Measurements from ENCODE around the gene TMEM91.
"Not testable (repeated sequence)": the region's sequence is repeated elsewhere in the genome, so short reads cannot be mapped to it uniquely, and the experiment has no call there.

Gene TMEM91

GRCh38 chr19:41359741-41360140 lies 16.6 kb upstream of the TMEM91 start:
- H3K27me3 Mint-ChIP-seq, result no peaks in the 10 kb centered on the region
- H3K4me1 Mint-ChIP-seq, result peaks cover 72% of the 10 kb centered on the region
- CTCF ChIA-PET, result no interaction called here
- H3K4me3 Mint-ChIP-seq, result no peak overlapping the region
- H3K9me3 Mint-ChIP-seq, result no peaks in the 10 kb centered on the region
- peaks cover 21% of the 10 kb centered on the region for H3K36me3 Mint-ChIP-seq
- peak overlapping the region; percentile 62 for H3K27ac Mint-ChIP-seq
- DNase-seq, result no peak

GRCh38 chr19:41362143-41362847 lies 14.0 kb upstream of the TMEM91 start:
- Mint-ChIP-seq H3K27ac (peak overlapping the region; percentile 33), H3K4me3 (peak overlapping the region; percentile 81)
- CTCF ChIA-PET, result interaction anchor here (2.4 kb wide), 1 partner anchor 10 kb away, joined by 14 read pairs; no protein-coding TSS in a partner anchor

GRCh38 chr19:41363371-41363752 lies 13.0 kb upstream of the TMEM91 start:
- Mint-ChIP-seq H3K9me3 (no peaks in the 10 kb centered on the region), H3K36me3 (peaks cover 16% of the 10 kb centered on the region), H3K4me3 (peak overlapping the region; percentile 81), H3K4me1 (peaks cover 44% of the 10 kb centered on the region), H3K27me3 (no peaks in the 10 kb centered on the region), H3K27ac (peak overlapping the region; percentile 98)
- no peak for DNase-seq
- CTCF ChIA-PET, result interaction anchor here (0.7 to 3.5 kb wide), 5 partner anchors 8 to 100 kb away, joined by 3 to 16 read pairs (median 5); no protein-coding TSS in a partner anchor

More at GRCh38 chr19:41362143-41362847, 14.0 kb upstream of the TMEM91 start:
- Mint-ChIP-seq H3K36me3 (peaks cover 17% of the 10 kb centered on the region), H3K27me3 (no peaks in the 10 kb centered on the region), H3K9me3 (no peaks in the 10 kb centered on the region), H3K4me1 (peaks cover 53% of the 10 kb centered on the region)
- no peak for DNase-seq

GRCh38 chr19:41363753-41364523 lies 12.4 kb upstream of the TMEM91 start, which contains the start of gene B9D2:
TSS of gene B9D2 (minus strand) at chr19:41364149. CDS start at chr19:41363519, 630 bp downstream.
- DNase-seq, result peak; percentile 99
- CTCF ChIA-PET, result interaction anchor here (0.7 to 3.5 kb wide), 8 partner anchors 9 to 207 kb away, joined by 3 to 16 read pairs (median 4); partner anchors contain the start of gene DMAC2
- Mint-ChIP-seq H3K27ac (peak within 1 kb of the TSS; percentile 98), H3K4me3 (peak within 1 kb of the TSS; percentile 81), H3K36me3 (peaks cover 18% of the 10 kb centered on the region), H3K27me3 (no peaks in the 10 kb centered on the region), H3K4me1 (peaks cover 40% of the 10 kb centered on the region), H3K9me3 (no peaks in the 10 kb centered on the region)

GRCh38 chr19:41364524-41365391 lies 11.6 kb upstream of the TMEM91 start:
- no peak for DNase-seq
- H3K4me1 Mint-ChIP-seq, result peaks cover 34% of the 10 kb centered on the region

GRCh38 chr19:41366089-41366488 lies 10.2 kb upstream of the TMEM91 start:
- Mint-ChIP-seq H3K9me3 (no peaks in the 10 kb centered on the region), H3K27ac (peak overlapping the region; percentile 42), H3K36me3 (peaks cover 9% of the 10 kb centered on the region), H3K27me3 (no peaks in the 10 kb centered on the region), H3K4me1 (peaks cover 27% of the 10 kb centered on the region), H3K4me3 (peak overlapping the region; percentile 6)
- CTCF ChIA-PET, result interaction anchor here (0.8 to 3.5 kb wide), 3 partner anchors 9 to 13 kb away, joined by 3 to 16 read pairs (median 4); no protein-coding TSS in a partner anchor
- peak; percentile 48 for DNase-seq

More at GRCh38 chr19:41364524-41365391, 11.6 kb upstream of the TMEM91 start:
- H3K36me3 Mint-ChIP-seq, result peaks cover 18% of the 10 kb centered on the region
- CTCF ChIA-PET, result interaction anchor here (1.1 to 3.5 kb wide), 7 partner anchors 9 to 206 kb away, joined by 3 to 16 read pairs (median 5); partner anchors contain the start of gene DMAC2
- H3K27ac Mint-ChIP-seq, result peak overlapping the region; percentile 98
- peak overlapping the region; percentile 81 for H3K4me3 Mint-ChIP-seq
- H3K9me3 Mint-ChIP-seq, result no peaks in the 10 kb centered on the region
- no peaks in the 10 kb centered on the region for H3K27me3 Mint-ChIP-seq

- DNase-seq, result no peak
- Mint-ChIP-seq H3K27ac (no peak overlapping the region), H3K36me3 (peaks cover 12% of the 10 kb centered on the region), H3K4me3 (no peak overlapping the region), H3K27me3 (no peaks in the 10 kb centered on the region), H3K9me3 (no peaks in the 10 kb centered on the region), H3K4me1 (peaks cover 25% of the 10 kb centered on the region)
- CTCF ChIA-PET, result interaction anchor here (0.6 to 1.7 kb wide), 2 partner anchors 10 to 12 kb away, joined by 3 to 4 read pairs; no protein-coding TSS in a partner anchor
Observed at GRCh38 chr19:41367848-41368301, 8.5 kb upstream of the TMEM91 start.

- H3K4me3 Mint-ChIP-seq, result no peak overlapping the region
- CTCF ChIA-PET, result no interaction called here
- peaks cover 13% of the 10 kb centered on the region for H3K4me1 Mint-ChIP-seq
- peaks cover 9% of the 10 kb centered on the region for H3K36me3 Mint-ChIP-seq
- no peak overlapping the region for H3K27ac Mint-ChIP-seq
- DNase-seq, result no peak
- H3K9me3 Mint-ChIP-seq, result no peaks in the 10 kb centered on the region
- H3K27me3 Mint-ChIP-seq, result no peaks in the 10 kb centered on the region
Observed at GRCh38 chr19:41369769-41370168, 6.6 kb upstream of the TMEM91 start.

- H3K4me1 Mint-ChIP-seq, result peaks cover 16% of the 10 kb centered on the region
- H3K9me3 Mint-ChIP-seq, H3K27me3 Mint-ChIP-seq, H3K4me3 Mint-ChIP-seq, CTCF ChIA-PET, DNase-seq, H3K27ac Mint-ChIP-seq, H3K36me3 Mint-ChIP-seq: not testable (repeated sequence)
Observed at GRCh38 chr19:41371119-41371518, 5.2 kb upstream of the TMEM91 start.

GRCh38 chr19:41371541-41371940 lies 4.8 kb upstream of the TMEM91 start:
- DNase-seq, result no peak
- Mint-ChIP-seq H3K9me3 (no peaks in the 10 kb centered on the region), H3K36me3 (peaks cover 7% of the 10 kb centered on the region), H3K4me1 (peaks cover 15% of the 10 kb centered on the region), H3K27ac (peak overlapping the region; percentile 3), H3K4me3 (no peak overlapping the region), H3K27me3 (no peaks in the 10 kb centered on the region)
- CTCF ChIA-PET, result no interaction called here

- no peak overlapping the region for H3K27ac Mint-ChIP-seq
- CTCF ChIA-PET, result interaction anchor here (1.0 kb wide), 1 partner anchor 9 kb away, joined by 3 read pairs; the partner anchor contains the start of gene B9D2
Observed at GRCh38 chr19:41372501-41372900, 3.8 kb upstream of the TMEM91 start.

GRCh38 chr19:41373993-41374392 lies 2.3 kb upstream of the TMEM91 start:
- Mint-ChIP-seq H3K27me3 (no peaks in the 10 kb centered on the region), H3K36me3 (peaks cover 6% of the 10 kb centered on the region), H3K4me1 (peaks cover 19% of the 10 kb centered on the region), H3K9me3 (no peaks in the 10 kb centered on the region), H3K4me3 (no peak overlapping the region), H3K27ac (no peak overlapping the region)
- CTCF ChIA-PET, result no interaction called here
- DNase-seq, result no peak

More at GRCh38 chr19:41372501-41372900, 3.8 kb upstream of the TMEM91 start:
- peaks cover 7% of the 10 kb centered on the region for H3K36me3 Mint-ChIP-seq
- no peak for DNase-seq
- H3K4me1 Mint-ChIP-seq, result peaks cover 20% of the 10 kb centered on the region
- H3K9me3 Mint-ChIP-seq, result no peaks in the 10 kb centered on the region
- H3K4me3 Mint-ChIP-seq, result no peak overlapping the region
- H3K27me3 Mint-ChIP-seq, result no peaks in the 10 kb centered on the region

GRCh38 chr19:41376998-41377365 lies 649 bp downstream of the TMEM91 start:
- H3K27ac Mint-ChIP-seq, result no peak overlapping the region
- H3K27me3 Mint-ChIP-seq, result no peaks in the 10 kb centered on the region
- H3K4me1 Mint-ChIP-seq, result peaks cover 14% of the 10 kb centered on the region
- peaks cover 3% of the 10 kb centered on the region for H3K36me3 Mint-ChIP-seq
- H3K4me3 Mint-ChIP-seq, result peak overlapping the region; percentile 38
- CTCF ChIA-PET, result no interaction called here
- DNase-seq, result no peak
- no peaks in the 10 kb centered on the region for H3K9me3 Mint-ChIP-seq
